ENCODE measurements around the gene FGF14.

FGF14 gene

GRCh38 chr13:101755228-101755887, 646.5 kb downstream of the FGF14 start:
- DNase-seq, result no peak

DNA sequence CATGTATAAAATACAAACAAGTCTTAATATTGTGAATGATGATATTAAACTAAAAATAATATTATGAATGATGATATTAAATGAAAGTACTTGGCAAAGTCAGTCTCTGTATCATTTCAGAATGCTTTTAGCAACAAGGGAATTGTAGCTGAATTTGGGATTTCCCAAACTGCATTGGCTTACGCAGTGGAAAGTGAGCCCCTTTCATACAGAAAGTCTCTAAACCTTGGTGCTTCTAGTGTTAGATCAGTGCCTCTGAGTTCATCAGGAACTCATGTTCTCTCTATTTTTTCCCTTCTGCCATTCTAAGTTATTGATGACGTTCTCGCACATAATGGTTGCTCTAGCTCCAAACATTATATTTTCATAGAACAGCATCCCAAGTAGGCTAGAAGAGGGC, 649.4 kb downstream of the FGF14 start:
- no peak for DNase-seq

GRCh38 chr13:101751488-101751887, 650.4 kb downstream of the FGF14 start:
- DNase-seq, result no peak

DNA sequence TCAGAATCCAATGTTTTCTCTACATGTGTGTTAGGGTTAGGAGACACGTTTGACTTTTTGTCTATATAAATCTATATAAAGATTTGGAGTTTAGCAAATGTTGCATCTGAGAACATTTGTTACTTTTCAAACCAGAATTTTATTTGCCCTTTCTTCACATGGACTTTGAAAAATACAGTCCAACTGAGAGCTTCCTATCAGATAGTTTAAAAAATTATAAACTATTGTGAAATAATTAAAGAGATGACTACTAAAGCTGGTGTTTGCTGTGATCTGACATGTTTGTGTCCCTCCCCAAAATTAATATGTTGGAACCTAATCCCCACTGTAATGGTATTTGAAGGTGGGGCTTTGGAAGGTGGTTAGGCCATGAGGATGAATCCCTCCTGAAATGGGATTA, 652.3 kb downstream of the FGF14 start:
- DNase-seq, result no peak

DNA sequence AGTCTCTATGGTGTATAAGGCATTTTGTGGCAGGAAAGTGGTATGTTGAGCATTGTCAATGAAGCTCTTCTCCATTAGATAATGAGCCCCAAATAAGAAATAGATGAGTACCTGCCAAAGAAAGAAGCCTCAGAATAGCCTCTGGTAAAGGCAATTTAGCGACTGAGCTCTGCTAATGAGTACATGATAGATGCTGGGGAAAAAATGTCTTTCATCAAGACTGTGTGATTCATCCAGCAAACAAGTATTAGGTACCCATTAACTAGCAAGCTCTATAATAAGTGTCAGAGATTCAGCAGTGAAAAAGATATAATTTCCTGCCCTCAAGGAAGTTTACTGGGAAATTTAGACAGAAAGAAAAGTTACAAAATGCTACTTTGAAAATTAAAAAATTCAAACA, 654.8 kb downstream of the FGF14 start:
- no peak for DNase-seq

DNA sequence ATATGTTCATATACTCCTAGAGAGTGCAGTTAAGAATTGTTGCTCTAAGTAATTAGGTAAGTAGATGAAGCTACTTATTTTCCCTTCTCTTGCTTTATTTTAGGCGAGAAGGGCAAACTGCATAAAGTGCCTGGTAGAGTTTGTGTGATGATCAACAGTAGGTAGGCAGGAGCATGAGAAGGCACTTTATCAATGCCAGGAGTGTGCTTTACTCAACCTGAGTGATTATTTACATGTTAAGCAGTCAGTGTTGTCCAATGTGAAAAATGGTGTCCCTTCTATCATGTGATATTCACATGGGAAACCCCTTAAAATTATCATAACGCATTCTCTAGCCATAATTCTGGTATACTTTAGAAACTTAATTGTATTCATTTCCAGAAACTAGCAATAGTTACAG, 655.3 kb downstream of the FGF14 start:
- no peak for DNase-seq

DNA sequence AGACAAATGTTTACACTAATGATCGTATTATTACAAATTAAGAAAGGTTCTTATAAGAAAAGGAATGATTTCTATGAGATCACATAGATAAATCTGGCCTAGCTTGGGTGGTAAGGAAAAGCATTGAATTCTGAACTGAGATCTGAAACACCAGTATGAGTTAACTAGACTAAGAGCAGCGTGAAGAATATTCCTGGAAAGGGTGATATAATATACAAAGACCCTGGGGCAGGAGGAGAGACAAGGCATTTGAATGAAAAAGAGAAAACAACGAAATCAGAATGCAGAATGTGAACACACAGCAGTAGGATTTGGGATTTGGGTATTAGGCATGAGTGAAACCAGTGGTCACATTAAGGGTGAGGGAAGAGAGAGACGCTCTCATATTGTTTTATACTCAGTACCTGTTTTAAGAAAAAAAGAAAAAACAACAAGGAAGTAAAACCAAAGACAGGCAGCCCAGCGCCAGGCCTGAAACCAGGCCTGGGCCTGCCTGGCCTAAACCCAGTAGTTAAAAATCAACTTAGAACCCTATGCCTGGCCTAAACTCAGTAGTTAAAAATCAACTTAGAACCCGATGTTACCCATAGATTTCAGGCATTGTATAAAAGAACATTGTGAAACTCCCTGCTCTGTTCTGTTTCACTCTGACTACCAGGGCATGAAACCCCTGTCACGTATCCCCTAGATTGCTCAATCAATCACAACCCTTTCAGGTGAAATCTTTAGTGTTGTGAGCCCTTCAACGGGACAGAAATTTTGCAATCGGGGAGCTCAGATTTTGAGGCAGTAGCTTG, 662.3 kb downstream of the FGF14 start:
- DNase-seq, result no peak

DNA sequence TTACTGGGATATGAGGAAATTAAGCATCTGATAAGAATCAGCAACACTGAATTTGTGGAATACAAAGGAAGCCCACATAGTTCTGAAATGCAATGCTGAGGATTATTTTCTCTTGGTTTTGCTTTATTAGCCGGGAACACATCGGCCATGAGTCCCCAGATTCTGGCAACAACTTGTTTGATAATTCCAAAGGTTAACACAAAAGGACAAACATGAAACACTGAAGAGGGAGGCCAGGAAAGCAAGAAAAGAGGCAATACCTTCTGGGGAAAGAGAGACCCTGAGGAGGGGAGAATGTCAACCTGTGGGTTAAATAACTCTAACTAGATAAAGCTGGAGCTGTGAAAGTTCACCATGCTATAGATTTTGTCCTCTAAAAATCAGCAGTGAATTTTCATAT, 663.5 kb downstream of the FGF14 start:
- no peak for DNase-seq

DNA sequence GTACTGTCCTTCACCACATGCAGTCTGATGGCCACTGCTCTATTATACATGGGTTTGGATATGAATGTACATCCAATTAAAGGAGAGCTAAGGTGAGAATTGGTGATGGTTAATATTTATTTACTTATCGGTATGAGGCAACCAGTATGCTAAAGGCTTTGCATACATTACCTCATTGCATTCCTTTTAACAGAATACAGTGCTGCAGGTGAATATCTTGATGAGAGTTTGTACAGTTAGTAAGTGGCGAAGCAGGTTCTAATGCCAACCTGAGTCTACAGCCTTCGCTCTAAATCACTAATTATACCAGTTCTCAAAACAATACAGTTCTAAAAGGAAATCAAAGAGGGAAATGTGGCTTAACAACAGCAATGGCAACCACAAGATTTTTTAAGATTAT, 665.3 kb downstream of the FGF14 start:
- no peak for DNase-seq

GRCh38 chr13:101730420-101731000, 671.3 kb downstream of the FGF14 start:
- no peak for DNase-seq

- DNase-seq, result no peak
These were observed 673.2 kb downstream of the FGF14 start for GRCh38 chr13:101728615-101729014.

DNA sequence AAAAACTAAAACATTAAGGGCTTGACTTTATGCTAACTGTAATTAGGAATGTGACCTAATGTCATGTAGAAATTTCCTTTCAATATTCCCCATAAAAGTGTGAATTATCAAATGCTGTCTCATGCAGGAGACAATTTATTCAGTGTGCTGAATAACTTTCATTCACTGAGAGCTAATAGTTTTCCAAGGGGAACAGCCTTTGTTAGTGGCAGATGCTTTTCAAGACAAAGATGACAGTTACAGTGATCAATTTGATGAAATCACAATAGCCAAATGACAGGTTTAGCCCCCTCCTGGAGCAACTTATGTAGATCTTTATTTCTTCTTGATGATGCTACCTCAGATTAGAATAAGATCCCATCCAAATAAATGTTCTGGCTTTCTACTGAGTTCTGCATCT, 673.8 kb downstream of the FGF14 start:
- no peak for DNase-seq

DNA sequence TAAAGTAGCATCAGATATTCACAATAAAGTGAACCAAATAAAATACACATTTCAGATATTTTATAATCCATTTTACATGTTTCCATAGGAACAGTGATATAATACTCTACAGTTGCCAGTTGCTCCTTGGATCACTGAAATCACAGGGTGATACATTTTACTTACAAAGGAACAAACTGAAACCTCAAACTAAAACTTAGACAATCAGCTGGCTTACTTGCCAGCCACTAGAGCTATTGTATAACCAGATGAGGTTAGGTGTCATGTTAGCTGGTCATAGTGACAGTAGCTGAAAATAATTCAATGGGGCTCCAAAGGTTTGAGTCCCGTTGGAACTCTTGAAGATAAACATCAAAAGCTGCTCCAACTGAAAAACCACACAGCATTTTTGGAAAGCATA, 674.7 kb downstream of the FGF14 start:
- DNase-seq, result no peak

DNA sequence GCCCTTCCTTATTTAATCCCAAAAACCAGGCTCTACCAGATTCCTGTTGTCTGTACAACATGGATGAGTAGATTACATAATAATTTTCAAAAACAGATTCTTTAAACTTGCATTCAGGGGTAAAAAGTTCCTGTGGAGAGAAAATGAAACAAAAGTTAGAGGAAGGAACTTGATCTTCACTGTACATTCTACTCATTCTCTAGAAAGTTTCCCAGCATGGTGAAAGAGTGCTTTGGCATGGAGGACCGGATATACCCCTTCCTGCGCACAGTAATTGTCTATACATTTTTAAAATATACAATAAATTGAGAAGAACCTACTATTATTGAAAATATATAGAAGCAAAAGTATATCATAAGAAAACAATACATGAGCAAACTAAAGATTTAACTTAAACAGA, 675.2 kb downstream of the FGF14 start:
- DNase-seq, result no peak

- no peak for DNase-seq
These were observed 683.4 kb downstream of the FGF14 start for GRCh38 chr13:101718496-101718895.

DNA sequence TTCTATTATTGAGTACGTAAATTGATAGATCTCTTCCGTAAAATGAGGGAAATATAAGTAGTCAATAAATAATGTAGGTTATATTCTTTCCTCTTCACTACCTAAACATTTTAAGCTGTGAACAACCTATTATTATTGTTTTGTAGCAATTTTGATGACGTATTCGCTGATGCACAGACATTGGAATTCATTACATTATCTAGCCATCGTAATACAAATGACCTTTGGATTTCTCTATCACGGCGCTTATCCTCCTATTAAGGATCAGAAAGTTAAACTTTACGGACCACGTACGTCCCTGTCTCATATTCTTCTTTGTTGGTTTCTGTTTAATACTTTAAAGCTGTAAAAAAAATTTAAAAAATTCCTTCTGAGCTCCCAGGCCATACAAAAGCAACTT, 684.5 kb downstream of the FGF14 start:
- no peak for DNase-seq

- DNase-seq, result no peak
These were observed 687.7 kb downstream of the FGF14 start for GRCh38 chr13:101714195-101714594.

- DNase-seq, result no peak
These were observed 689.9 kb downstream of the FGF14 start for GRCh38 chr13:101712026-101712348.

DNA sequence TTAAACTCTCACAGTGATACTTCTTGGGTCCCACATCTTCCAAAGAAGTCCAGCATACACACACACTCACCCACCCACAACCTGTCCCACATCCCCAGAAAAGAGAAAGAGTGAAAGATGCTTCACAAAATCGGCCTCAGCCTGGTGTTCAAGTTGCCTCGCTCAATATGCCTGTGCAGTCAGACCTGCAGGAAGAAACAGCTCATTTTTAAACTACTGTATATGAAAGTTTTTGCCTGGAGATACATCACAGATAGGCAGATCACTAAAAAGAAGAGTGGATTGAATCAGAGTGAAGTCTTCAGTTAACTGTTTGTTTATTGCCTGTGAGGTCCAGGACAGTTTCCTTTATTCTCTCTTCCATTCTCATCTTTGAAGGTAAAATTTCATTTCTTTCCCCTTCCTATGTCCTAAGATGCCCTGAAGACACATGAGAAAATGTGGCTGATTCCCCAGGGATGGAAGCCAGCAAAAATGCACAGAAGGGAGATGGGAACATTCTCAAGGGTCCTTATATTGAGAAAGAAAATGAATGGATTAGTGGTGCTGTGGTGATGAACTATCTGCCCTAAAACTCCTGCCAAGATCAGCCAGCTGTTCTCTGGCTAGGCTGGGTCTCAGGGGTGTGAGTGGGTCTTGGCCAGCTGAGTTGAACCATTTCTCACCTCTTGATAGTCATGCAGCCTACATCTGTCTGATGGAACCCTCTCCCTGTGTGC, 690.4 kb downstream of the FGF14 start:
- DNase-seq, result no peak

DNA sequence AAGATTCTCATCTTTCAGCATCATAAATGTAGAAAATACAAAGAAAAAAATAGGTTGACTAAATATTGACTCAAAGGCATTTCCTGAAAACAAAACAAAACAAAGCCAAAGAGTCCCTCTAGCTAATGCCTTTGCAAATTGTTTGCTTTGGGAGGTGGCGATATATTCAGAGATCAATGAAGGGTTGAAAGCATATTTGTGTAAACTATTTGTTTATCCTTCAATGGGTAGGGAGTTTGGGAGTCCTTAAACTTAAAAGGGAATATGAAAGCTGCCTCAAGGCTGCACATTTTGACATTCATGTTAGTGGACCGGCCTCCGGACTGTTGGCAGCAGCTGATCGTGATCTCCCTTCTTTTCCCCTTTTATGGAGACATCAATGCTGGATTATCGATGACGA, 691.9 kb downstream of the FGF14 start:
- no peak for DNase-seq

- DNase-seq, result no peak
These were observed 693.7 kb downstream of the FGF14 start for GRCh38 chr13:101708115-101708514.

DNA sequence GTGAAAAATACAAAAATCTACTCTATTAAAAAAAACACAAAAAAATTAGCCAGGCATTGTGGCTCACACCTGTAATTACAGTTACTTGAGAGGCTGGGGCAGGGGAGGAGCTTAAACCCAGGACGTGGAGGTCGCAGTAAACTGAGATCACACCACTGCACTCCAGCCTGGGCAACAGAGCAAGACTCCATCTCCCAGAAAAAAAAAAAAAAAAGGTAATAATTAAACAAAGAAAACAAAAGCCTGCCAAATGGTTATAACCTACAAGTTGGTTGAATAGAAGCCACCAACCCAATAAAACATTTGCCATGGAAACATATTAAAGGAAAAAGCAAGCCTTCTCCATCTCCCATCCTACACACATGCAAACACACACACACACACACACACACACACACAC, 694.2 kb downstream of the FGF14 start:
- no peak for DNase-seq

GRCh38 chr13:101706651-101707050, 695.2 kb downstream of the FGF14 start:
- DNase-seq, result no peak

- DNase-seq, result no peak
These were observed 698.0 kb downstream of the FGF14 start for GRCh38 chr13:101703838-101704237.
